C4-2B (cell line): ENCODE results near the gene MFAP1.
"Not testable (repeated sequence)": the region's sequence is repeated elsewhere in the genome, so short reads cannot be mapped to it uniquely, and the experiment has no call there.

Experiments
- H3K27ac ChIP-seq: fragments of 450-650 bp; 2 replicates; pipeline ENCODE4 v1.5.1; 2017
- ZFX ChIP-seq: fragments of 450-650 bp; IDR thresholded peaks from 2 replicates; pipeline ENCODE4 v1.6.1; 2017
- TF ChIP-seq, protein P1 (sequence below): fragments of 450-650 bp; conservative IDR thresholded peaks from 2 replicates; pipeline ENCODE4 v1.5.1; 2017; ENCODE audit warnings: mild to moderate bottlenecking

Gene MFAP1

GRCh38 chr15:43826508-43827341, 2.2 kb upstream of the MFAP1 start, which contains the start of gene WDR76:
TSS of gene WDR76 (plus strand) at chr15:43827002. CDS start at chr15:43827033, 31 bp downstream.
- peak within 1 kb of the TSS; percentile 55 for H3K27ac ChIP-seq
- TF ChIP-seq ZFX, result peak; percentile 69; the same call in 1 of the 2 replicates
- TF ChIP-seq, protein P1, sequence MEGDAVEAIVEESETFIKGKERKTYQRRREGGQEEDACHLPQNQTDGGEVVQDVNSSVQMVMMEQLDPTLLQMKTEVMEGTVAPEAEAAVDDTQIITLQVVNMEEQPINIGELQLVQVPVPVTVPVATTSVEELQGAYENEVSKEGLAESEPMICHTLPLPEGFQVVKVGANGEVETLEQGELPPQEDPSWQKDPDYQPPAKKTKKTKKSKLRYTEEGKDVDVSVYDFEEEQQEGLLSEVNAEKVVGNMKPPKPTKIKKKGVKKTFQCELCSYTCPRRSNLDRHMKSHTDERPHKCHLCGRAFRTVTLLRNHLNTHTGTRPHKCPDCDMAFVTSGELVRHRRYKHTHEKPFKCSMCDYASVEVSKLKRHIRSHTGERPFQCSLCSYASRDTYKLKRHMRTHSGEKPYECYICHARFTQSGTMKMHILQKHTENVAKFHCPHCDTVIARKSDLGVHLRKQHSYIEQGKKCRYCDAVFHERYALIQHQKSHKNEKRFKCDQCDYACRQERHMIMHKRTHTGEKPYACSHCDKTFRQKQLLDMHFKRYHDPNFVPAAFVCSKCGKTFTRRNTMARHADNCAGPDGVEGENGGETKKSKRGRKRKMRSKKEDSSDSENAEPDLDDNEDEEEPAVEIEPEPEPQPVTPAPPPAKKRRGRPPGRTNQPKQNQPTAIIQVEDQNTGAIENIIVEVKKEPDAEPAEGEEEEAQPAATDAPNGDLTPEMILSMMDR, result no peak

DNA sequence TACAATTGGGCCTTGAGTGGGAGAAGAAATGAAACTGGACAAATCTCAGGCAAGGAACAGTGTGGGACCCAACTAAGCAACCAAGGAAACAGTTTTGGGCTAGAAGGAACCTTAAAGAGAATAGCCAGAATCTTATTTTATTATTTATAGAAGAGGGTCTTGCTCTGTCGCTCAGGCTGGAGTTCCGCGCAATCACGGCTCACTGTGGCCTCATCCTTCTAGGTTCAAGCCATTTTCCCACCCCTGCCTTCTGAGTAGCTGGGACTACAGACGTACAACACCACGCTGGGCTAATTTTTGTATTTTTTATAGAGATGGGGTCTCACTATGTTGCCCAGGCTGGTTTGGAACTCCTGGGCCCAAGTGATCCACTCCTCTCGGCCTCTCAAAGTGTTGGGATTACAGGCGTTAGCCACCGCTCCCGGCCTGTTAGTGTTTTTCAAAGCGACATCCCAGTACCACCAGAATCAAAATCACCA, 1.6 kb upstream of the MFAP1 start:
- H3K27ac ChIP-seq, result peak overlapping the region; percentile 55
- TF ChIP-seq ZFX, result no peak
- TF ChIP-seq, protein P1, result no peak

DNA sequence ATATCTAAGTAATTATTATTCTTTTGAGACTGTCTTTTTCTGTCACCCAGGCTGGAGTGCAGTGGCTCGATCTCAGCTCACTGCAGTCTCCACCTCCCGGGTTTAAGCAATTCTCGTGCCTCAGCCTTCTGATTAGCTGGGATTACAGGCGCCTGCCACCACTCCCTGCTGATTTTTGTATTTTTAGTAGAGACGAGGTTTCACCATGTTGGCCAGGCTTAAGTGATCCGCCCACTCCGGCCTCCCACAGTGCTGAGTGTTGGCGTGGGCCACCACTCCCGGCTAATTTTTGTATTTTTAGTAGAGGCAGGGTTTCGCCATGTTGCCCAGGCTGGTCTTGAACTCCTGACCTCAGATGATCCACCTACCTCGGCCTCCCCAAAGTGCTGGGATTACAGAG, 815 bp upstream of the MFAP1 start:
- H3K27ac ChIP-seq, result peak overlapping the region; percentile 78

DNA sequence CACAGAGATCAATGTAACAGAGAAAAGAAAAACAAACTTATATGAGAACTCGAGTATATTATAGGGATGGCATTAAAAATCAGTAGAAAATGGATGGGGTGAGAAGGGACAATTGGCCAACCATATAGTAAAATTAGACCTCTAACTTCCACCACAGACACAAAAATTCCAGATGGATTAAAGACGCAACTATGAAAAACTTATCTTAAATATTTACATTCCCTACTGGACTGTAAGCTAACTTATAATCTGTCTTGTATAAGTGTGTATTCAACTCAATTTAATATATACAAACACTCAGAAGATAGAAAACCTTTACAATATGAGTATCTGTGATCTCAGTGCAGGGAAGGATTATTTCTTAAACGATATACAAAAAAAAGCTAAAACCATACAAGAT, 3.0 kb downstream of the MFAP1 start:
- TF ChIP-seq ZFX, result no peak
- TF ChIP-seq, protein P1, result no peak

DNA sequence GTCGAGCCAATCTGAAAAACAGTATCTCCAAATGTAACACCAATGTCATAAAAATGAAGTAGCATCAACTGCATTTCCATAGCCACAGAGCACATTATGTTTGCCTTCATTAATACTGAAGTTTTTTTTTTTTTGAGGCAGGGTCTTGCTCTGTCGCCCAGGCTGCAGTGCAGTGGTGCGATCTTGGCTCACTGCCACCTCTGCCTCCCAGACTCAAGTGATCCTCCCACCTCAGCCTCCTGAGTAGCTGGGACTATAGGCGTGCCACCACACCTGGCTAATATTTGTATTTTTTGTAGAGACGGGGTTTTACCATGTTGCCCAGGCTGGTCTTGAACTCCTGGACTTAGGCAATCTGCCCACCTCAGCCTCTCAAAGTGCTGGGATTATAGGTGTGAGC, 9.4 kb downstream of the MFAP1 start:
- H3K27ac ChIP-seq, result not testable (repeated sequence)

More for the DNA sequence above, 3.0 kb downstream of the MFAP1 start:
- no peak overlapping the region for H3K27ac ChIP-seq

GRCh38 chr15:43808960-43809678, 15.4 kb downstream of the MFAP1 start:
- peak overlapping the region; percentile 34; the same call in 1 of the 2 replicates for H3K27ac ChIP-seq
- no peak for TF ChIP-seq ZFX
- TF ChIP-seq, protein P1, result no peak

GRCh38 chr15:43808435-43808950, 16.0 kb downstream of the MFAP1 start:
- TF ChIP-seq, protein P1, result no peak
- no peak for TF ChIP-seq ZFX
- peak overlapping the region; percentile 91 for H3K27ac ChIP-seq

- H3K27ac ChIP-seq, result not testable (repeated sequence)
These were observed 21.8 kb downstream of the MFAP1 start for GRCh38 chr15:43802676-43803075.
